Bronchial epithelial cell (primary cell): ENCODE results near the gene CD82. TPM values are rescaled to one million over a fixed set of nuclear protein-coding genes. Genes with fewer than 3 reads are reported as not detected.

Source experiments
- DNase-seq: peaks from one replicate; pipeline ENCODE4 v3.0.0-alpha.2; 2010; ENCODE audit warnings: low read depth
- FAIRE-seq: peaks from 2 replicates; lab custom pipeline; 2011; peaks lifted over from hg19 to GRCh38; lab: Jason Lieb, UNC
- H3K27me3 ChIP-seq: 2 replicates; pipeline ENCODE4 v1.5.1; 2011; ENCODE audit warnings: low read length; ENCODE audit not compliant: control insufficient read depth, insufficient read depth
- H3K36me3 ChIP-seq: 2 replicates; pipeline ENCODE4 v1.5.1; 2011; ENCODE audit warnings: low read length; ENCODE audit not compliant: control insufficient read depth, insufficient read depth
- H3K4me3 ChIP-seq: 2 replicates; pipeline ENCODE4 v1.5.1; 2011; ENCODE audit warnings: mild to moderate bottlenecking, low read depth, low read length, control low read depth
- CTCF ChIP-seq: IDR thresholded peaks from 2 replicates; pipeline ENCODE4 v1.5.1; 2011; ENCODE audit warnings: mild to moderate bottlenecking, moderate library complexity, low read length, control low read depth, inconsistent platforms; ENCODE audit not compliant: insufficient read depth, severe bottlenecking
- total RNA-seq: library from RNA; depleted of rRNA; stranded (reverse); fragments of >200 nt; gene quantifications from 2 replicates; pipeline ENCODE4 v1.2.1, GENCODE V29; 2014

Gene CD82
- total RNA-seq, 1 donor from 2014 or later: 48.7 TPM

DNA sequence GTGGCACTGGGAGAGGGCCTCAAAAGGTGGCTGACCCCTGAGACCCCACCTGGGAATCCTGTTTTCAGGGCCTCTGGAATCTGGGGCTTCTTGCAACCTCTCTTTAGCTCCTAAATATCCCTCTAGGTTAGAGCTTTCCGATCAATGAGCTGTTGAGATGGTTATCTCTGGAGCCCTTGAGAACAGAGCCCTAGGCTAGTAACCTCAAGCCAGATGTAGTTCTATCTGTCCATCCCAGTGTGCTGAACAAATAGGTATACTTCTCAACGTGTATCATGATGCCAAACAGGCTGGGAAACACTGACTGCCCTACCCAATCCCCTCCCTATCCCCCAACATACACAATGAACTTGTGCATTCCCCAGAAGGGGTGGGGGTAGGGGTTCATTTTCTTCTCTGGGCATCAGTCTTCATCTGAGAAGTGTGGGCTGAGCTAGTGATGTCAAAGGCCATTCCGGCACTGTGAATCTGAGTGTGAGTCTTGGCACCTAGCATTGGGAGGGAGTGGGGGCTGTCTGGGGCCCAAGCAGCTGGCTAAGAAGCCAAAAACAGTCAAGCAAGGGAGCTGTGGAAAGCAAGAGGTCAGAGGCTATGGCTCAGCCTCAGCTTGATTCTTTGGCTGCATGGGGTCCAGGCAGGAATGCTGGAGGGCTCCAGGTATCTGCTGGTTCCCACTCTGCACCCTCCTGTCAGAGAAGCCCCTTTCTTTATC is 17.3 kb downstream of the CD82 start:
- Histone ChIP-seq H3K4me3 (no peak overlapping the region), H3K36me3 (peaks cover 5% of the 10 kb centered on the region), H3K27me3 (no peaks in the 10 kb centered on the region)
- TF ChIP-seq CTCF: no peak
- DNase-seq (no peak), FAIRE-seq (no peak)

DNA sequence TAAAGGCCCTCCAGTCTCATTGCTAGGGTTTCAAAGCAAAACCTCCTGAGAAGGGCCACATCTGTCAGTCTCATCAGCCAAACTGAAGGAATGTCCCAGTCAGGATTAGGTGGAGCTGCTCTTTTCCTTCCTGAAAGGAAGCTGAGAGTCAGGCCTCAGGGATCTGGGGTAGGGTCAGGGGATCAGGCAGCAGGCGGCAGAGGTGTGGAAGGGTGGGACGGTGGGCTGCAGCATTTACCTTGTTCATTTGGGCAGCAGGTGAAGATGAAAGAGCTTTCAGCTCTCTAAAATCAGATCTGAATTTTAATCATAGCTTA is 17.8 kb downstream of the CD82 start:
- Histone ChIP-seq H3K36me3 (peaks cover 5% of the 10 kb centered on the region), H3K4me3 (no peak overlapping the region), H3K27me3 (no peaks in the 10 kb centered on the region)
- TF ChIP-seq CTCF: no peak
- FAIRE-seq: no peak
- no peak for DNase-seq

GRCh38 chr11:44585421-44585820 is 20.0 kb downstream of the CD82 start:
- DNase-seq (no peak), FAIRE-seq (peak; percentile 52)
- Histone ChIP-seq H3K4me3 (no peak overlapping the region), H3K27me3 (no peaks in the 10 kb centered on the region), H3K36me3 (peaks cover 5% of the 10 kb centered on the region)
- TF ChIP-seq CTCF: no peak

- H3K36me3 ChIP-seq: peaks cover 6% of the 10 kb centered on the region
- TF ChIP-seq CTCF: no peak
- H3K27me3 ChIP-seq: no peaks in the 10 kb centered on the region
- FAIRE-seq (no peak), DNase-seq (no peak)
- H3K4me3 ChIP-seq: no peak overlapping the region
Observed at GRCh38 chr11:44589301-44589700, 23.8 kb downstream of the CD82 start.

DNA sequence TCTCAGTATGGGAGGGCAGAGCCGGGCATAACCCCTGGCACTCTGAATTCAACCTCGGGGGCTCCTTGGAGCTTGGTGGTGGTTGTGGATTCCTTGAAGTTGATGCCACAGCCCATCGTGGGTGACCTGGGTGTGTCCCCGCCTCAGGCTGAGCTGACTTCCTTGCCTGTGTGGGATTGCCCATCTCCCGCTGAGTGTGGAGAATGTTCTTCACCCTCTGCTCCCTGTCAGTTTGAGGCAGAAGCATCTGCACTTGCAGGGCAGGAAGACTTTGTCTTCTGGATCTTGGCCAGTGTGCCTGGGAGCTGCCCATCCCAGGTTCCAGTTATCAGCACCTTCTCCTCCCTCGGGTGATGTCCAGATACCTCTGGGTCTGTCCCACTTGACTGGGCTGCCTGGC is 25.3 kb downstream of the CD82 start:
- H3K36me3 ChIP-seq: peaks cover 8% of the 10 kb centered on the region
- no peak for TF ChIP-seq CTCF
- no peak overlapping the region for H3K4me3 ChIP-seq
- no peaks in the 10 kb centered on the region for H3K27me3 ChIP-seq
- DNase-seq: no peak
- FAIRE-seq: no peak

GRCh38 chr11:44591557-44591956 is 26.1 kb downstream of the CD82 start:
- H3K27me3 ChIP-seq: no peaks in the 10 kb centered on the region
- no peak for DNase-seq
- TF ChIP-seq CTCF: no peak
- H3K36me3 ChIP-seq: peaks cover 8% of the 10 kb centered on the region
- H3K4me3 ChIP-seq: no peak overlapping the region
- FAIRE-seq: no peak
